HFFc6 (cell line): Measurements from ENCODE around the gene CKAP5. TPM values are rescaled to one million over a fixed set of nuclear protein-coding genes. Genes with fewer than 3 reads are reported as not detected.

ENCODE experiments used
- DNase-seq: peaks from one replicate; pipeline ENCODE4 v3.0.0-alpha.2; 2018
- H3K27ac Mint-ChIP-seq: 2 replicates; pipeline ENCODE4 v1.8.0; 2020; ENCODE audit warnings: mild to moderate bottlenecking, mixed read lengths
- H3K27me3 Mint-ChIP-seq: 2 replicates; pipeline ENCODE4 v1.8.0; 2021; ENCODE audit warnings: mild to moderate bottlenecking, moderate library complexity, mixed read lengths; ENCODE audit not compliant: insufficient read depth
- H3K36me3 Mint-ChIP-seq: 2 replicates; pipeline ENCODE4 v1.8.0; 2021; ENCODE audit warnings: low read depth, mixed read lengths
- H3K4me1 Mint-ChIP-seq: 2 replicates; pipeline ENCODE4 v1.8.0; 2020; ENCODE audit warnings: low read depth, mixed read lengths
- H3K4me3 Mint-ChIP-seq: 2 replicates; pipeline ENCODE4 v1.8.0; 2020; ENCODE audit warnings: mild to moderate bottlenecking, moderate library complexity, mixed read lengths
- H3K9me3 Mint-ChIP-seq: 2 replicates; pipeline ENCODE4 v1.8.0; 2020; ENCODE audit warnings: mild to moderate bottlenecking, mixed read lengths
- CTCF ChIP-seq: fragments of 200-600 bp; sonication (generic); IDR thresholded peaks from 2 replicates; pipeline ENCODE4 v1.5.0; 2021; ENCODE audit warnings: antibody characterized with exemption, mild to moderate bottlenecking
- long read RNA-seq: library from polyadenylated mRNA; unstranded; transcript quantifications from one replicate; pipeline ENCODE4 v2.0.0, GENCODE V29; 2019
- total RNA-seq, 6 experiments: library from RNA; stranded (reverse); fragmentation: NEBNext Ultra II Directional; extraction: Animal tissue kit (Norgen Biotek cat#: 25700); gene quantifications; 2 replicates in 1 of 6; 3 replicates in 5 of 6; pipeline ENCODE4 v1.2.3, GENCODE V29; 2021

CKAP5 gene
- 100 to 1,000 TPM in 5 of 6 experiments, 10 to 100 TPM in 1; 87.8 to 125 (median 116) TPM for total RNA-seq
- long read RNA-seq, full-length matches to known transcripts = 4 of 37 reads
- long read RNA-seq, partial matches to known transcripts = 28 of 37 reads
- long read RNA-seq, other reads (novel, unspliced or antisense) = 5 of 37 reads

GRCh38 chr11:46845740-46846509, at the start of gene CKAP5:
Gene CKAP5, minus strand, starts transcription at chr11:46846280. Its CDS starts 25,049 bp downstream, at chr11:46821231.
- no peak for TF ChIP-seq CTCF
- Mint-ChIP-seq H3K4me1 (peaks cover 45% of the 10 kb centered on the region), H3K27ac (peak within 1 kb of the TSS; percentile 94), H3K36me3 (peaks cover 17% of the 10 kb centered on the region), H3K9me3 (no peaks in the 10 kb centered on the region), H3K27me3 (peaks cover 3% of the 10 kb centered on the region), H3K4me3 (peak within 1 kb of the TSS; percentile 99)
- peak; percentile 88 for DNase-seq

- Mint-ChIP-seq H3K27ac (no peak overlapping the region), H3K36me3 (no peaks in the 10 kb centered on the region), H3K4me3 (no peak overlapping the region), H3K9me3 (no peaks in the 10 kb centered on the region), H3K27me3 (peaks cover 5% of the 10 kb centered on the region), H3K4me1 (no peaks in the 10 kb centered on the region)
- DNase-seq = no peak
- no peak for TF ChIP-seq CTCF
These were observed 49.7 kb upstream of the CKAP5 start for GRCh38 chr11:46895821-46896220.

- Mint-ChIP-seq H3K9me3 (no peaks in the 10 kb centered on the region), H3K27ac (no peak overlapping the region), H3K4me1 (no peaks in the 10 kb centered on the region), H3K4me3 (no peak overlapping the region), H3K27me3 (peaks cover 3% of the 10 kb centered on the region; the same call in 1 of the 2 replicates), H3K36me3 (no peaks in the 10 kb centered on the region)
- no peak for TF ChIP-seq CTCF
- no peak for DNase-seq
These were observed 48.9 kb upstream of the CKAP5 start for GRCh38 chr11:46894961-46895360.

- no peak for DNase-seq
- Mint-ChIP-seq H3K4me3 (no peak overlapping the region), H3K36me3 (no peaks in the 10 kb centered on the region), H3K27ac (no peak overlapping the region), H3K9me3 (no peaks in the 10 kb centered on the region), H3K27me3 (peaks cover 4% of the 10 kb centered on the region; the same call in 1 of the 2 replicates), H3K4me1 (no peaks in the 10 kb centered on the region)
- no peak for TF ChIP-seq CTCF
These were observed 48.4 kb upstream of the CKAP5 start for GRCh38 chr11:46894506-46894905.

GRCh38 chr11:46892838-46893237, 46.8 kb upstream of the CKAP5 start:
- no peak overlapping the region for H3K4me3 Mint-ChIP-seq
- no peak for DNase-seq
- H3K27ac Mint-ChIP-seq = no peak overlapping the region
- no peaks in the 10 kb centered on the region for H3K9me3 Mint-ChIP-seq
- no peaks in the 10 kb centered on the region for H3K36me3 Mint-ChIP-seq
- no peak for TF ChIP-seq CTCF
- H3K4me1 Mint-ChIP-seq = no peaks in the 10 kb centered on the region
- peaks cover 4% of the 10 kb centered on the region for H3K27me3 Mint-ChIP-seq
